RPMI7951 (cell line): Measurements from ENCODE around the gene KLF11. TPM values are rescaled to one million over a fixed set of nuclear protein-coding genes. Genes with fewer than 3 reads are reported as not detected.
A peak's percentile ranks its signal among the peaks of the same experiment; 100 is the strongest.
"Not testable (repeated sequence)": the region's sequence is repeated elsewhere in the genome, so short reads cannot be mapped to it uniquely, and the experiment has no call there.

Experiments used
- DNase-seq: peaks from one replicate; pipeline ENCODE4 v3.0.0-alpha.2; 2012; ENCODE audit warnings: low read depth
- total RNA-seq: library from RNA; depleted of rRNA; stranded (reverse); fragments of >200 nt; shearing (Covaris generic); gene quantifications from 2 replicates; pipeline ENCODE4 v1.2.3, GENCODE V29; 2014; rRNA removed

KLF11 gene
- total RNA-seq, 1 experiment from 2014 or later: 3.0 TPM

DNA sequence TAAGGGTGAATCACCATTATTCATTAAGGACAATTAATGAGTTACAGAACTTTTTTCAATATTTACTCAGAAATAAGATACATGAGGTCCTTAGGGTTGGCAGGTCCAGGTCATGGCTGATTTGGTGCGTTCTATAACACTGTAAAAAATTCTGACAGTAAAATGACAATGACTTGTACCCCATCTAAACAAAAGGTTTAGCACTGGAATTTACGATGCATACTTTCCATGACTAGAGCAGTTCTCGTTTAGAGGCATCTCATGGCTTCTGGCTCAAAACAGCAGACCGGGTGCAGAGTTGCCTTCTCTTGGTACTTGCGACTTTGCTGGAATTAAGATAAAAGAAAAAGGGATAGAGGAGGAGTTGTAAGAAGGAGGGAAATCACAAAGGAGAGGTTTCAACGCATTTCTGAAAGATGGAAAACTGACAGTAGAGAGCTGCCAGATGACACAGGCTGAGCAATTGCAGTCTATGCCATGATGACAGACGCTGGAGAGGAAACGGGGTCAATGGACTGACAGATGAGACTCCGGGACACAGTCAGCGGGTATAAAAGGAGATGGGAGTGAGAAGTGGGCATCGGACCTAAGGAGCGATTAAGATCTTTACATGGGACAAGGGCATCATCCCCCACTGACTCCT lies 41.0 kb downstream of the KLF11 start:
- no peak for DNase-seq

DNA sequence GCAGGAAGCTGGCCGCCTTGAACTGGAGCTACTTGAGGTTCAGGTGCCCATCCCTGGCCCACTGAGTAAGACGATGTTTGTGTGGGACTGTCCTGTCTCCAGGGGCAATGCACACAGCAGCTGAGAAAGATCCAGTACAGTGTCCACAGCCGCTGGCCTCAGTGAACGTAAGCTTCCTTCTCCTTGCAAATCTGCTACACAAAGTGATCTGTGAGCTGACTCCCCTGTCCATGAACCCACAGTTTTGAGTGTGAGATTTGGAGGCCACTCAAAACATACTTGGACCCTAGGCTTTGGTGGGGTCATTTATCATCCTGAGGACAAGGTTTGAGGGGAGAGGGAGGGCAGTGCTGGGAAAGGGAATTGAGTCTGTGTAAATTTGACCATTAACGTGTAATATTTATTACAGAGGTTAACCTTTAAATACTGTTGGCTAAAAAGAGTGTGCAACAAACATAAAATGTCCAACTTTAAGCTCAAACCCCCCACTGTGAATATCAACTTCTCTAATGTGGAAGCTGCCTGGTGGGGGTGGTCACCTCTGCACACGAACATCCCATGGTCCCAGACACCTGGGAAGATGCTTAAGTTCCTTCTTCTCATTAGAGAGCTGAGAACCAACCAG lies 41.8 kb downstream of the KLF11 start:
- no peak for DNase-seq

DNA sequence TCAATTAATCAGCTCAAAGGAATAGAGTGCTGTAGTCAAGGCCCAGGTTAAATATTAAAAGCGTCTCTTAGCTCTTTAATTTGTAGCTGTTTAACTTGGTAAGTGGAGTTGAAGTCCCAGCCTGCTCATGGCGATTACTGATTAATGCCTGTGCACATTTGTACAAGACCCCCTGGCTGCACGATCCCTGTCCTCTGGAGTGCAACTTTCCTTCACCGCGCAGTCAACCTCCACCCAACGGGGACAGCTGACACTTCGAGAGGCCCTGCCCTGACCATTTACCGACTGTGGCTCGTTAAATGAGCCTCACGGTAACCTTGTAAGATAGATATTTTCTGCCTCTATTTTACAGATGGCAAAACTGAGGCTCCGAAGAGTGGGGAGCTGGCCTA lies 42.3 kb downstream of the KLF11 start:
- no peak for DNase-seq

GRCh38 chr2:10086950-10087349 lies 43.6 kb downstream of the KLF11 start:
- no peak for DNase-seq

DNA sequence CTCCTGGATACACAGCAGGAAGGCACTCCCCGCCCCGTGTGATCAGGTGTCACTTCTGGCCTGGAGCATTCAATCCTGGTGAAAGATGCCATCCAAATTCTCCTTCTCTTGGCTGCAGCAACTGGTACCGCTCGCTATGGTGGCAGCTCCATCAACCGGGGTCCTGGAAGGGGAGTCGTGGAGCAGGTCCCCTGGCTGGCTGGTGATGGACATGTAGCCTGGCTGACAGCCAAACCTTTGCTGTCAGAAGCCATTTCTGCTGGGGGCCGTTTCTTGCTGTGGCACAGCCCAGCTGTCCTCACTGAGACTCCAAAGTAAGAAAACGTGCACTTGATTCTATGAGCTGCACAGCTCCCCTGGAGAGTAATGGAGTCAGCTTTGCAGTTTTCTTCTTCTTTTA lies 44.0 kb downstream of the KLF11 start:
- DNase-seq: no peak

- no peak for DNase-seq
Measured at GRCh38 chr2:10089565-10090190, 46.3 kb downstream of the KLF11 start.

- DNase-seq: no peak
Measured at GRCh38 chr2:10091182-10091888, 48.0 kb downstream of the KLF11 start.

GRCh38 chr2:10091889-10092244 lies 48.5 kb downstream of the KLF11 start:
- not testable (repeated sequence) for DNase-seq

- DNase-seq: no peak
Measured at GRCh38 chr2:10094271-10094814, 51.0 kb downstream of the KLF11 start.

DNA sequence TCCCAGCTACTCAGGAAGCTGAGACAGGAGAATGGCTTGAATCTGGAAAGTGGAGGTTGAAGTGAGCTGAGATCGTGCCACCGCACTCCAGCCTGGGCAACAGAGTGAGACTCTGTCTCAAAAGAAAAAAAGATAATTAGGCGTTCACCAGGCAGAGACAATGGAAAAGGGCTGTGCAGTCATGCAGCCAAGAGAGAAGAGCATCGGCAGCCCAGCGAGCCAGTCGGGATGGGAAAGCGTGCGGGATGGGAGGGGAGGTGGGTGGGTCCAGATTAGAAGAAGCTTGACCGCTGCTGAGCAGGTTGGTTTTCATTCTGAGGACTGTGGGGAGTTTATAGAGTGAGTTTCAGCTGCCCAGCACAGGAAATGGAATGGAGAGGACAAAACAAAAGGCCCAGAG lies 51.8 kb downstream of the KLF11 start:
- no peak for DNase-seq

DNA sequence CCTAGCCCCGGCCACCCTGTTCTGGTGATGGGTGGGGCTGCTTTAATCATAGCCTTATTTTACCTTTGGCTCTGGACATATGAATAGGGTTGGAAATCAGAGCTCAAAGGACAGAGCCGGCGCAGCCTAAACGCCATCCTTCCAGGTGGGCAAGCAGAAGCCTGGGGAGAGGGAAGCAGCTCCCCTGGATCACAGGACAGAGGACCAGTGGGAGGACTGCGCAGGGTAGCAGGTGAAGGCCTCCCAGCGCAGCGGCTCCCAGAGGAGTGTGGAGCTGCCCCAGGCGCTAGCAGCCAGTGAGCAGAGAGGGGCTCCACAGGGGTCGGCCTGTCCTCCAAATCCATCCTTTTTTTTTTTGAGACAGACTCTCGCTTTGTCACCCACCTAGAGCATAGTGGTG lies 53.3 kb downstream of the KLF11 start:
- no peak for DNase-seq

DNA sequence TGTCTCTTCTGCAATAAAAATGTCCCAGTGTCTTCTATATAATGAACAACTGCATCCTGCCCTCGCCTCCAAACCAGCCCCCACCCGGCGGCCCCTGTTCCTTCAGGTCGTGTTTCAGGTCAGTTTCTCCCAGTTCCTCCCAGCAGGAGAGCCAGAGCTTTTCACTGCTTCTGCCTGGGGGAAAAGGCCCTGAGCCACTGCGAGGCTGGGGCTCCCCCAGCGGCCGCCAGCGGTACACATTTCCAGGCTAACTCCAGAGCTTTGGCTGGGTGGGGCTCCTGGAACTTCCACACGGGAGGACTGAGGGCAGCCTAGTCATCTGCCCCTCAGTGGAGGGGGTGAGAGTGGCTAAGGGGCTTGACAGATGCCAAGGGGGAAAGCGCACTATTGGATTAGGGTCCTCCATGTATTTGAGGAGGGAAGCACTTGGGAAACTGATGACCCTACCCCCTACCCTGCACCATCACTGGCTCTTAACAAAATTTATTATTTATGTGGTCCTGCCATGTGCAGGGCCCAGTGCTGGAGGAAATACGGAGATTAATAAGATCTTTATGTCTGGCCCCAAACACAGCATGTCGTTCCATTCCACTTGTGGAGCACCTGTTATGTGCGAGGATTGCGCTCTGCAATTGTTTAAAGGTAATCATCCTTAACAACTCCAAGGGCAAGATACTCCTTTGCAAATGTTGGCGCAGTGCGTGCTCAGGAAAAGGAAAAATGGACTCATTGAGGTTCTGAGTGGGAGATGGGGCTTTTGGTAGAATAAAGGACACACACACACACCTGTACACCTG lies 54.2 kb downstream of the KLF11 start:
- peak; percentile 62 for DNase-seq

- DNase-seq: no peak
Measured at GRCh38 chr2:10101491-10101890, 58.1 kb downstream of the KLF11 start.

GRCh38 chr2:10103179-10103578 lies 59.8 kb downstream of the KLF11 start:
- DNase-seq: no peak

Other genes with a start within 250 kb of the KLF11 start
- gene TAF1B, start 200.1 kb upstream of the KLF11 start, total RNA-seq: 40.9 and 49.6 TPM in 2 replicates
- gene GRHL1, start 91.9 kb upstream of the KLF11 start, total RNA-seq: 0.36 and 0.68 TPM in 2 replicates
- 0.12 and 2.2 TPM in 2 replicates for gene CYS1, start 36.9 kb downstream of the KLF11 start, total RNA-seq
- 134 and 144 TPM in 2 replicates for gene RRM2, start 79.2 kb downstream of the KLF11 start, total RNA-seq